Parietal lobe (tissue), 1 donor: ENCODE measurements around the gene TRABD2B. TPM values are rescaled to one million over a fixed set of nuclear protein-coding genes. Genes with fewer than 3 reads are reported as not detected.

Source experiments
- total RNA-seq: library from RNA; depleted of rRNA; stranded (reverse); fragments of >200 nt; gene quantifications from one replicate; pipeline ENCODE4 v1.2.3, GENCODE V29; 2014

TRABD2B gene
- not detected for total RNA-seq

DNA sequence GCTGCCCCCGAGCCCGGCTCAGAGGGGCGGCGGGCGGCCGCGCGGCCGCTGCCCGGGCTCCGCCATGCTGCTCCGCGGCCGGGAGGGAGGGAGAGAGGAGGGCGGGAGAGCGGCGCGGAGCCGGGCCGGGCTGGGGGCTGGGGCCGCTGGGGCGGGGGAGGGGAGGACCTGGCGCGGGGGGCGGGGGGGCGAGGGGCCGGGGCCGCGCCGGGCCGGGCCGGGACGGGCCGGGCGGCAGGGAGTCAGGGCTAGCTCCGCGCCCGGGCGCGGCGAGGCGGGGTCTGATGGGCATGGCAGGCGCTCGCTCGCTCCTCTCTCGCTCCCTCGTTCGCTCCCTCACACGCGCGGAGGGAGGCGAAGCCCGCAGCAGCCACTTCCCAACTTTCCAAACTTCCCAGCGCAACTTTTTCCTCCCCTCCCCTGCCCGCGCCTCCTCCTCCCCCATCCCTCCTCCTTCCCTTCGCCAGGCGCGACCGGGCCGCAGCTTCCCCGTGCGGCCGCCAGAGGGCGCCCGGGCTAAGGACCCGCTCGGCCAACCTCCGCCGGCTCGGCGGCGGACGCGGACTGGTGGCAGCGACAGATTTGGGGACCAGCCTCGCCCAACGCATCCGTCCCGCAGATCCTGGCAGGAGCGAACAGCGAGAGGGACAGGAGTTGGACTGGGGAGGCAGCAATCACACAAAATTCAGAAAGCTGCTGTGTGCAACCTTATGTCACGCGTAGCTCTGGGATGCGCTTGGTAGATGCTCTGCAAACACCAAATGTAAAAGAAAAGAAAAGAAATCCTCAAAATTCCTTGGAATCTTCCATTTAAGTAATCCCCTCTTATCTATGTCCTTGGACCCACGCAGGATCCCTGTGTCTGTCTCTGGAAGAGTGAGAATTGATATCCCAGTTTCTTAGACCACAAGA is at the start of gene TRABD2B:
Gene TRABD2B (minus strand): TSS at position 97 of the 912 bp plus-strand sequence.

Other genes with a start within 250 kb of the TRABD2B start
- not detected for gene SLC5A9, start 225.3 kb upstream of the TRABD2B start, total RNA-seq